GM18505 (cell line): Measurements from ENCODE around the gene ZNF595.

Experiments used
- ATAC-seq: cut with Tn5 transposase; IDR thresholded peaks from one replicate; pipeline ENCODE4 v1.9.1; 2021; ENCODE audit not compliant: unreplicated experiment
- POLR2A ChIP-seq: IDR thresholded peaks from 4 replicates; pipeline ENCODE4 v1.6.1; 2011; ENCODE audit warnings: borderline replicate concordance; ENCODE audit not compliant: insufficient read depth, insufficient read length; ENCODE audit errors: extremely low read depth

Gene ZNF595

DNA sequence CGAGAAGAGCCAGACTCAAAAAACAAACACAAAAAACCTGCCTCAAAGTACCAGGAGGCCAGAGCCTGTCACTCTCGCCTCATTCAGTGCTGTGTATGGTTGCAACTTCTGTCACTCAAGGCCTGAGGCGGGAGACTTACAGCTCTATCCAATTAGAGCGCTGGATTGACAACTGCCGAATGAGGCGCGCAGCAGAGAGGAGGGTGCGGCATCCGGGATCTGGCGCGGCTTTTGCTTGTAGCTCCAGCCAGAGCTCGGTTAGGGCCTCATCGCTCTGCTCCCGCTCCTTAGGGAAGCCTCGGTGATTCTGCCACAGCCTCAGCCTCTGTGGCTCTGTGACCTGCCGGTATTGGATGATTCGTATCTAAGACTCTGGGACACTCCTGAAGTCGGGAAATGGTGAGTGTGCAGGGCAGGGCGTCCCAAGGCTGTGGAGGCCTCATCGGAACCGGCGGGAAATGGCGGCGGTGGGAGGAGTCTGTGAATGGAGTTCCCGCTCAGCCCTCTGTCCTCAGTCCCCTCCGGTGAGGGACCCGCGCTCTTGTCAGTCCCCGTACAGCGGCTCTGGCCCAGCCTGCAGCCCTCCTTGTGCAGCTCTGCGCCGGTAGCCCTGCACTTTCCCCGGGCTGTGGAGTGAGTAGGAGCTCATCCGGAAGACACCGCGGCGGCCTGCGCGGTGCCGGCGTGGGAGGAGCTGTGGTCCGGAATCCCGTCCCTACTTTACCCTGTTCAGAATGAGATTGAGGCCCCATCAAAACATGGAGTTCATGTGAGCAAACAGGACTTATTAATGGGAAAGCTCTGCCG is 71.4 kb downstream of the ZNF595 start, which contains the start of gene ZNF718:
Gene ZNF718 (plus strand): TSS at position 227 of the 807 bp plus-strand sequence. CDS start 170 bp downstream, at position 397.
- peak; percentile 87 for TF ChIP-seq POLR2A
- peak; percentile 99 for ATAC-seq

- TF ChIP-seq POLR2A: no peak
- peak; percentile 15 for ATAC-seq
Measured at GRCh38 chr4:125091-125771, 72.1 kb downstream of the ZNF595 start.

GRCh38 chr4:125833-126232 is 72.7 kb downstream of the ZNF595 start:
- TF ChIP-seq POLR2A: no peak

GRCh38 chr4:132483-132882 is 79.4 kb downstream of the ZNF595 start:
- TF ChIP-seq POLR2A: no peak
- ATAC-seq: no peak

More at GRCh38 chr4:125833-126232, 72.7 kb downstream of the ZNF595 start:
- no peak for ATAC-seq
